GM19395 (cell line): ENCODE results near the gene FARP2.
"Not testable (repeated sequence)": the region's sequence is repeated elsewhere in the genome, so short reads cannot be mapped to it uniquely, and the experiment has no call there.

Experiments
- ATAC-seq: cut with Tn5 transposase; IDR thresholded peaks from one replicate; pipeline ENCODE4 v1.9.1; 2021; ENCODE audit warnings: mild to moderate bottlenecking, moderate library complexity; ENCODE audit not compliant: unreplicated experiment

FARP2 gene

DNA sequence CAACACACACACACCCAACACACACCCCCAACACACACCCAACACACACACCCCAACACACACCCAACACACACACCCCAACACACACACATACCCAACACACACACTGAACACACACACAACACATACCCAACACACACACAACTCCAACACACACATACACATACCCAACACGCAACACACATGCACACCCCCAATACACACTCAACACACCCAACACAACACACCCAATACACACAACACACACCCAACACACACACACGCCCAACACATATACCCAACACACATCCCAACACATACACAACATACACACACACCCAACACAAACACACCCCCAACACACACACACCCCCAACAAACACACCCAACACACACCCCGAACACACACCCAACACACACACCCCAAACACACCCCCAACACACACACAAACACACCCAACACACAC lies 160.5 kb downstream of the FARP2 start:
- no peak for ATAC-seq

DNA sequence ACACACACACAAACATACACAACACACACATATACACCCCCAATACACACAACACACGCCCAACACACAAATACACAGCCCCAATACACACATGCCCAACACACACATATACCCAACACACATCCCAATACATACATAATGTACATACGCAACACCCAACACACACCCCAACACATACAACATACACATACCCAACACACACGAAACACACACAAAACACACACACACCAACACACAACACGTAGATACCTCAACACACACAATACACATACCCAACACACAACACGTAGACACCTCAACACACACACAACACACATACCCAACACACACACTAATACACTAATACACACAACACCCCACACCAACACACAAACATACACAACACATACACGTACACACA lies 161.2 kb downstream of the FARP2 start:
- ATAC-seq = no peak

DNA sequence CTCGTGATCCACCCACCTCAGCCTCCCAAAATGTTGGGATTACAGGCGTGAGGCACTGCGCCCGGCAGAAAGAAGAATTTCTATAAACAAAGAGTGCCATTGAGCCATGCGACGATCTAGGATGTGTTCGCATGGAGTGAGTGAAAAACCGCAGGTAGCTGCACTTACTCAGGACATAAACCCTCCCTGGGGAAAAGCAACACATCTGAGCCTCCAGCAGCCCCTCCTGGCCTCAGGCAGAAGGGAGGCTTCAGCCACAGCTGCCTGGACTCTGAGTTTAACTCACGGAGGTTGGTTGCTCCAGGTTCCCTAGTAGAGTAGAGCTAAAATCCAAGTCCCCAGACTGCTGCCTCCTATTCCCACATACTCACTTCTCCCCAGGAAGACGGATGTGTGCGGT lies 163.6 kb downstream of the FARP2 start:
- ATAC-seq = no peak

DNA sequence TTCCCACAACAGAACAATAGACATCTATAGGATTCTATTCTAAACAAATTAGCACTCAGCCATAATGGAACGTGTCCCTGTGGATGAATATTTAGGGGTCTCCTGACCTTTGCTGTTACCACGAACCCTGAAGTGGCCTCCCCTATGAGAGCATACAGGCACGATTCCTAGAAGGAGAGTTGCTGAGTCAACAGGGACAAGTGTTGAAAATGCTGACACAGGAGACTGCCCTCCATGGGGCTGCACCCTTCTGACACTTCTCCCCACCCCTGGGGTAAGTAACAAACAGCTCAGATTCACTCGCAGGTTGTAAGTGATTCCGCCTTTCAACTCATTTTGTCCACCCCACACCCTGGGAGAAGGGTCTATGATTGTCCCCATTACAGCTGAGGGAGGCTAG lies 166.4 kb downstream of the FARP2 start:
- ATAC-seq = no peak

DNA sequence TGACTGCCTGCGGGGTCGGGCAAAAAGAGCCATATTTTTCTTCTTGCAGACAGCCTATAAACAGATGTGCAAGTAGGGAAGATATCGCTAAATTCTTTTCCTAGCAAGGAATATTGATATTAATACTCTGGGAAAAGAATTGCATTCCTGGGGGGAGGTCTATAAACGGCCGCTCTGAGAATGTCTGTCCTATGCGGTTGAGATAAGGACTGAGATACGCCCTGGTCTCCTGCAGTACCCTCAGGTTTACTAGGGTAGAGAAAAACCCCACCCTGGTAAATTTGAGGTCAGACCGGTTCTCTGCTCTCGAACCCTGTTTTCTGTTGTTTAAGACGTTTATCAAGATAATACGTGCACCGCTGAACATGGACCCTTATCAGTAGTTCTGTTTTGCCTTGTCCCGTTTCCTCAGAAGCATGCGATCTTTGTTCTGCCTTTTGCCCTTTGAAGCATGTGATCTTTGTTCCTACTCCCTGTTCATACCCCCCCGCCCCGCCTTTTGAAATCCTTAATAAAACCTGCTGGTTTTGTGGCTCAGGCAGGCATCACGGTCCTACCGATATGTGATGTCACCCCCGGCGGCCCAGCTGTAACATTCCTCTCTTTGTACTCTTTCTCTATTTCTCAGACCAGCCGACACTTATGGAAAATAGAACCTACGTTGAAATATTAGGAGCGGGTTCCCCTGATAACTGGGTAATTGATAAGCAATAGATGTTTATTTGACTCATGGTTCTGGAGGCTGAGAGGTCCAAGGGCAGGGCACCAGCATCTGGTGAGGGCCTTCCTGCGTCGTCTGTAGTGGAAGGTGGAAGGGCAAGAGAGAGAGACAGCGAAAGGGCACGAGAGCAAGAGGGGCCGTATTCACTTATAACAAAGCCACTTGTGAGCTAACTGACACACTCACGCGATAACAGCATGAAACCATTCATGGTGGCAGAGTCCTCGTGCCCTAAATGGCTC lies 170.0 kb downstream of the FARP2 start:
- not testable (repeated sequence) for ATAC-seq

DNA sequence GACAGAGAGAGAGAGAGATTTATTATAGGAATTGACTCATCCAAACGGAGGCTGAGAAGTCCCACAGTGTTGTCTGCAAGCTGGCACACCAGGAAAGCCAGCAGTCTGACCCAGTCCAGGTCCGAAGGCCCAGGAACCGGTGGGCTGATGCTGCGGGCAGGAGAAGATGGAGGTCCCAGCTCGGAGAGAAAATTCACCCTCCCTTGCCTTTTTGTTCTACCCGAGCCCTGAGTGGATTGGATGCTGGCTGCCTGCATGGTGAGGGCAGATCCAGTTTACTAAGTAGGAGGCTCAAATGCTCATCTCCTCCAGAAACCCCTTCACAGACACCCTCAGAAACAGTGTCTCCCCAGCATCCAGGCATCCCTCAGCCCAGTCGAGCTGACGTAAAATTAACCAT lies 174.5 kb downstream of the FARP2 start:
- ATAC-seq = no peak

DNA sequence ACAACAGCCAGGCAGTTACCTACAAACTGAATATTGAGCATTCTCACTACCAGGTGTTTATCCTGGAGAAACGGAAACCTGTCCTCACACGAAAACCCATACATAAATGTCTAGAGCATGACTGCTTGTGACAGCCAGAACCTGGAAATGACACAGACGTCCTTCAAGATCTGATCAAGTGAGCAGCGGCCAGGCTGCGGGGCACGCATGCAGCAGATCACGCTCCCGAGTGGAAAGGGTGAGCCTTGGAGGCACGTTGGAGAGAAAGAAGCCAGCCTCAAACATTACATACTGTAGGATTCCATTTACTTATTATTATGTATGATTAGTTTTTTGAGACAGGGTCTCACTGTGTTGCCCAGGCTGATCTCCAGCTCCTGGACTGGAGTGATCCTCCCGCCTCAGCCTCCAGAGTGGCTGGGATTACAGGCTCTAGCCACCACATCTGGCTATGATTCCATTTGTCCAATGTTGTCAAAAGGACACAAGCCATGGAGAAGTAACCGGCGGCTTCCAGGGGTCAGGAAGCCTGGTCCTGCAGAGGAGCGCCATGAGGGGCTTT lies 175.2 kb downstream of the FARP2 start:
- no peak for ATAC-seq

DNA sequence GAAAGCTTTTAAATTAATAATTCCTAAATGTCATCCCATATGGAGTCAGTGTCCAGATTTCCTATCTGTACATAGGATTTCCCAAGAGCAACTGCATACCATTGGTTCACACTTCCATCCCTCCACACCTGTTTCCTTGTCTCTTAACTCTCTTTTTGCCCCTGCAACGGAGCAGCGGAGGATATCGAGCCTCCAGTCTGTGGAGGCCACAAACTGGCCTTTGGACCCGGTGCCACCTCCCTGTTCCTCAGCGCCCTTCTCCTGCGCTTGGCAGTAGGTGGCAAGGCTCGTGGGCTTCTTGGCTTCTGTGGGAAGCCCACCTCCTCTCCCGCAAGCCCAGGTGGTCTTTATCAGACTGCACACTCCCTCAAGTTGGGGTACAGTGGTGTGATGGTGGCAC lies 176.1 kb downstream of the FARP2 start:
- ATAC-seq = no peak

DNA sequence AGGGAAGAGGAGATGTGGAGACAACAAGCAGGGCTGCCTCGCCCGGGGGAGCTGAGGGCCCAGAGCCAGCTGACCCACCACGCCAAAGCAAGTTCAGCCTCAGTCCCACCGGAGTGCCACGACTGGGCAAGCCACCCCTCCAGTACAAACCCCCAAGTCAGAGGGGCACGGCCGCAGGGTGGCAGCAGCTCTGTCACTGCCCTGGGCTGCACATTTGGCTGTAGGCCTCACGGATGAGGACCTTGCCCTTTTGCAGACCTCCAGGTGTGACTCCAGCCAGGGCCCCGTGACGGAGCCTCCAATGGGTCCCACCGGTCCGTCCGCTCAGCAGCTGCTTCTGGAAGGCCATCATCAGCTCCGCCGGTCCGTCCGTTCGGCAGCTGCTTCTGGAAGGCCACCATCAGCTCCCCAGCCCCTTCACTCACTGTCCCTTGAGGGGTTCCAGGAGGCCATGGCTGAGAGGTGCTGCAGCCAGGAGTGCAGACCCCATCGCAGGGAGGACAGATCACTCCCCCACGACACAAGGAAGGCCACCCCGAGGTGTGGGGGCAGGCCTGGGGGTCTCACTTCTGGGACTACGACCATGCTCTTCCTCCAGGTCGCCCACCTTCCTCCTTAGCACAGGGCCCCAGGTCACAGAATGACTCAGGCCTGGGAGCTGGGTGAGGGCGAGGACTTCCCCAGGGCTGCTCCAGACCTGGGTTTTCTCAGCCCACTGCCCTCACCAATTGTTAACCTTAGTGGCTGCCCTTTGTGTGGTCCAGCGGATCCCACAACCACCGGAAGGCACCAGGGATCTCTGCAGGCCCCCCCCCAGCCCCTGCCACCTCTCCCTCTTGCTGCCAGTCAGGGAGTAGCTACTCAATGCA lies 176.9 kb downstream of the FARP2 start:
- ATAC-seq = no peak

DNA sequence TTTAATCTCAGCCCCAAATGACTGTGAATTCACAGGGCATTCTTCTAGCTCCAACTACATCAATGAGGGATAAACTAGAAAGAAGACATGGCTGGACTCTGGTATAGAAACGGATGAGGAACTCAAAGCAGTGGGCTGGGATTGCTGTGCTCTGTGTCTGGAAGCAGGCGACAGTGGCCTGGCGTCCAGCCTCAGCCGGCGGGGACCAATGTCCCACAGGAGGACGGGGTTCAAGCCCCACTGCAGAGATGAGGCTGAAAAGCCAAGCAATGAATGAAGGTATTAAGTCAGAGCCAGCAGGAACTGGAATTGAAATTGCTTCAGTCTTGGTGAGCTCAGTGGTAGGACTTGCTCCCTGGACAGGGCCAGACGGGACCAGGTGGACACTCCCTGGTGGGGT lies 178.2 kb downstream of the FARP2 start:
- no peak for ATAC-seq

DNA sequence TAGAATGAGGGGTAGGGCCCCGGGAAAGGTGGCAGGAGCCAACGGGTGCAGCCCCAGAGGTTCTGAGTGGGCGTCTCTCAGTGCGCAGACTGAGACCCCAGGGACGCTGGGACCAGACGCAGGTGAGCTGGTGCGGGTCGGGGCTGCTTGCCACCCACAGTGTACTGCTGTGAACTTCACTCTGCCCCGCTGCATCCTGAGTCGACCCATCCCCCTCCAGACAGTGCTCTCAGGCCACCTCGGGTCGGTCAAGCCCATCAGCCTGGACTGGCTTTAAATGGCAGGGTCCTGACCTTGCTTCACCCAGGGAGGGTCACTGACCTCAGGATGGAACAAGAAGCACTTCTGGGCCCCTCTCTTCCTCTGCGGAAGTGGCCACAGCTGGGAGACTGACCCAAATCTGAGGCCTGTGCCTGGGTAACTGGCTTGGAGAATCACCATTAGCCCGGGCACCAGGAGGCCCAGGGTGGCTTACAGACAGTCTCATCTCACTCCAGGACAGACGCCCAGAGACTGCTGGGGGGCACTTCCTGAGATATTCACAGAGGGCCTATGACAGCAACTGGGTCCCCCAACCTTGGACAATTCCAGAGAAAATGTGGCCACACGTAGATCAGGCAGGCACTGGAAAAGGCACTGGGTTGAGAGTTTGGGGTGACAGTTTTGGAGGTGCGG lies 178.8 kb downstream of the FARP2 start:
- no peak for ATAC-seq

DNA sequence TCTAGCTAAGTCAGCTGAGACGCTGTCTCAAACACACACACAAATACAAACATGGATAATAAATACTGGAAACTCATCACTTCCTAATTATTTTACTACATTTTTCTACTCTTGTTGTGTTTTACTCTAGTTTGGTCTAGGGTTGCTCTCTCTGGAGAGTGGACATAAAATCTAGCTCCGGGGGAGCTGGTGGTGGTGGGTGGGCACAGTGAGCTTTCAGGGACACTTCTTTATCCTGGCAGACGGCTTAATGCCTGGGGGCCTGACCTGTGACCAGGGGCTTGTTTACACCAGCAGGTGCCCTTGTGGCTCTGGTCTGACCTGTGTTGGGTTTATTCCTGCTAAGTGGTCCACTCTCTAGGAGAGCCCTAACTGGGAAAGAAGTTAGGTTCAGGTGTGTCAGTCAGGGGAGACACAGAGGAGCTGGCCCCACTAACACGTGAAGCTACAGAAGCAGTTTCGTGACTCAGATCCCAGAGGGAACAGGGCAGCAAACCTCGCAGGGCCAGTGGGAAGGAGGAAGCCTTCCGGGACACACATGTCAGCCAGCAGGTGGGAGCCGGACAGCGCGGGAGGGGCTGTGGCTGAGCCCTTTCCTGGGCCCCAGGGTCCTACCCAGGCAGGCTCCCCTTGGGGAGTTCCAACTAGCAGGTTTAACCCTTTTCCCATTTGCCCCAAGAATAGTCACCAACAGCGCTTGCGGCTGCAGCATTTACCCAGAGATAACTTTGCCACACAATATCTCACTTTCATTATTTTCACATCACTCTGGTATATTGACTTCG lies 180.0 kb downstream of the FARP2 start:
- ATAC-seq = no peak

DNA sequence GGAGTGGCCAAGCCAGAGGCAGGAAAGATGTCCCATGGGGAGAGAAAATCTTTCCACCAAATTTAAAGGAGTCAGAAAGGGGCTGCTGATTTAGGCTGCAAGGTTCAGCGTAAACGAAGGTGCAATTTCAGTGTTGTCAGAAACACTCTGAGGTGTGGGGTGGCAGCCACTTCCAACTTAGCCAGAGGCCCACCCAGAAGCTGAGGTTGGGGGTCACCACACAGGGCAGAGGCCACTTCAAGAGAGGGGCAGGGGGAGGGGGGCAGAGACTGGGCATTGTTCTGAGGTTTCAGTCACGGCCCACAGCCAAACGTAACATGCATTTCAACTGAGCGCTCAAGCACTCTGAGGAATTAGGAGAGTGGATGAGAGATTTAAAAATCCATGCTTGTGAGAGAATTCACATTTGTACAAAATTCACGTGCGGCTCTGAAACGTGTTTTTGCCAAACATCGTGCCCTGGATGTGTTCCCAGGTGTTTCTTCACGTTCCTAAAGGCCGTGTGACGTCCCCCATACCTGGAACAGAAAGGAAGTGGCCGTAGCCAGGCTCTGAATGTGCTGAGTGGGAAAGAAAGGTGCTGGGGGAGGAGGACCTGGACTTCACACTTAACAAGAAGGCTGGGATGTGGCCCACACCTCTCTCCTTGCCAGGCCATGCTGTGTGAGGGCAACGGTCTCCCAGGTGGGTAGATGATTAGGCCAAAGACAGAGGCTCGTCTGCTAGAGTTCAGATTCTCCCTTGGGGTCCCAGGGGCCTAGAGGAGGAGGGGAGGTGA lies 182.9 kb downstream of the FARP2 start:
- no peak for ATAC-seq

DNA sequence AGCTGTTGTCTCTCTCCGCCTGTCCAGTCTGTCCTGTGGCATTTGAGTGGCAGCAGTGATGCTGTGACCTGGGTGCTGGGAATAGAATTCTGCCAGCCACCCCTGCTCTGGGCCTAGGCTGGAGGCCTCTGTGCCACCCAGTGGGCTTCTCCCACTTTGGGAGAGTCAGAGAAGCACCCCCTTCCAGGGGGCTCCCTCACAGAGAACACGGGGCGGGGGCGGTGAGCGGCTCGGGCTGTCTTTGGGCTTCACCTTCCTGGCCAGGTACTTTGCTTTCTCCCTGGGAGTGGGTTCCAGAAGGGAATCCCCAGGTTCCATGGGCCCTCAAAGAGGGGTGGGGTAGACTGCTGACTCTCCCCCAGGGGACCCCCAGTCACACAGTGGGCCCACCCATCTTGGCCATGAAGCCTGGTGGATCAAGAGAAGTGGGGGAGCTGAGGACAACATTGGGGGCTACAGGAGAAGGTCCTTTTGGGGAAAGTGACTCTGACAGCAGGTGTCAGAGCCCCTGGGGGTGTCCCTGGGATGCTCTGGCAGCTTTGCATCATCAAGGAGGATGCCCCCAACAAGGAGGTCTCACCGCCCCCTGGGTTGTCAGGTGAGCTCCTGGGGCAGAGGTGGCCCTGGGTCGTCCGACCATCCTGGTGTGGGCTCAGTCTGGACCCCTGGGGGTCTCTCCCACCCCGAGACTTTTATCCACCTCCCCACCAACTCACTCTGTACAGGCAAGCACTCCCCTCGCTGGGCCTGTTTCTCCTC lies 183.7 kb downstream of the FARP2 start:
- ATAC-seq = no peak

DNA sequence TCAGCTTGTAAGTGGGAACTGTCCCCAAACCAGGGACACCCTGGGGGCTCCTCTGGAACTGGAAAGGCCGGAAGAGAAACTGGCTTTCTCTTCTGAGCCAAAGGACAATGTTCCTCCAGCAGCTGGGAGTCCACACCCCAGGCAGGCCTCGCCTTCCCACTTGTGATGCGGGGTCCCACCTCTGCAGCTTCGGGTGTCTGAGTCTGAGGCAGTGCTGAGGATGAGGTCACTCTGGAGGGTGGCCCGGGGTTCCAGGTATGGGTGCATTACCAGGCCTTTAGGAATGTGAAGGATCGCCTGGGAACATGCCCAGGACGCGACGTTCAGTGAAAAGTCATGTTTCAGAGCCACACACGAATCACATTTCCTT lies 184.3 kb downstream of the FARP2 start:
- no peak for ATAC-seq

DNA sequence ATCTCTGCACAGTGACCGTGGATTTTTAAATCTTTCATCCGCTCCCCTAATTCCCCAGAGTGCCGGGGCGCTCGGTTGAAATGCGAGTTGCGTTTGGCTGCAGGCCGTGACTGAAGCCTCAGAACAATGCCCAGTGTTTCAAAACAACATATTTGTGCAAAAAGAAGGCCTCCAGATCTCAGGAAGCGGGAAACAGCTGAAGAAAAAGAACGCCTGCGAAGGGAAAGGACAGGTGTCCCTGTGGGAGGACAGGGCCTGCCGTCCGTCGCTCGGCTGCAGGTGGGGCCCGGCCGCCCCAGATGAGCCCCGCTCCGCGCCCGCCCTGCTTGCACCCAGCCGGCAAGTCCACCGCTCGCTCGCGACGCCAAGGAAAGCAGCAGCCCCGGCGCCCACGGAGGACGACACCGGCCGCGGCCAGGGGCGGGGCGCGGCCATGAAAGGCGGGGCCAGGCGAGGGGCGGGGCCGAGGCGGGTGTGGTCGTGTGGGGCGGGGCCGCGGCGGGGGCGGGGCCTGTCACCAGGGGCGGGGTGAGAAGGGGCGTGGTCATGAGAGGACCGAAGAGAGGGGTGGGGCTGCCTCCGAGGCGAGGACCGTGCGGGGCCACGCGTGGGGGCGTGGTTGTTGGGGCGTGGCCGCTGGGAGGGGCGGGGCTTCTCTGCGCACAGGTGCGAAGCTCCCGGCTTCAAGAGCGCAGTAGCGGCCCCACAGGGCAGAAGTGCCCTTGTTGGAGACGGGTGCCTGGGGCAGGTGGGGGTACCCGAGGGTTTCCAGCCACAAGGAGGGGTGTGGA lies 184.9 kb downstream of the FARP2 start:
- no peak for ATAC-seq

DNA sequence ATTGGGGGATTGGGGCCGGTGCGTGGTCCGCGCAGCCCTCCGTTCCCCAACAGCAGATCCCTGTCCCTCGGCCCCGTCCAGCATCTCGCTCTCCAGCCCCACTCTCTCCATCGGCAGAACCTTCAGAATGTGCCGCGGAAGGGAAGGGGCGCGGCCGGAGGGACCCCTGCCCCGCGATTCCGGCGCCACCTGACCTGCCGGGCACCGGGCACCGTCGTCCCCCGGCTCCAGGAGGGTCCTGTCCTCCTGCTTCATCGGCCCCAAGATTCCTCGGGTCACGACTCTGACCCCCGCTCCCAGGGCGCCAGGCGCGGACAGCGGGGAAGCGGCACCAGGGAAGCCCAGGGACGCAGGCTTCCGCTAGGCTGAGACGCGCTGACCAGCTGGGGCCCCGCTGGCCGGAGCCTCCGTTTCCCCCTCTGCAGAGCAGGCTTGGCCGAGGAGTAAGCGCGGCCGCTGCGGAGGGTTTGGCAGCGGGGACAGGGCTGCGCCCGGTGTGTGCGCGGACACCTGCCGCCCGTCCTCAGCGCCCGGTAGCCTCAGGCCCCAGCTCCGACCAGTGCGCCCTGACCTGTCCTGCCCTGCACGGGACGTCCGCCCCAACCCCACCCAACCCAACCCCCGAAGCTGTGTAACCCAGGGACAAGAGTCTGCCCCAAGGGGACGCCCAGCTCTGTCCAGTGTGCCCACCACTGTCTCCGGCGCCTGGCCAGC lies 185.6 kb downstream of the FARP2 start:
- ATAC-seq = no peak
